Panc1 (cell line): ENCODE measurements around the gene PRRX2. TPM values are rescaled to one million over a fixed set of nuclear protein-coding genes. Genes with fewer than 3 reads are reported as not detected.

ENCODE experiments used
- ATAC-seq: fragments of 200-7000 bp; cut with Tn5 transposase; 2 replicates; pipeline ENCODE4 v1.9.1; 2020; ENCODE audit warnings: mild to moderate bottlenecking, moderate library complexity
- BruUV-seq: library from RNA; stranded (reverse); fragments of 400-500 nt; replicated peaks from 2 replicates; lab custom pipeline; 2021; lab: Mats Ljungman, UMichigan
- CTCF ChIA-PET: fragments of 300-600 bp; sonication (Branson Sonifier 250); formaldehyde crosslinking; loops from one replicate; lab custom pipeline; 2022; ENCODE audit warnings: antibody characterized with exemption; lab: Charles Lee
- POLR2A ChIA-PET: fragments of 300-600 bp; sonication (Branson Sonifier 250); formaldehyde crosslinking; loops from one replicate; lab custom pipeline; 2022; ENCODE audit warnings: antibody characterized with exemption; lab: Charles Lee
- DNase-seq: peaks from one replicate; pipeline ENCODE4 v3.0.0-alpha.2; 2010; ENCODE audit warnings: low read depth, low spot score
- H3K27ac ChIP-seq: 2 replicates; pipeline ENCODE4 v1.5.1; 2011; ENCODE audit warnings: mild to moderate bottlenecking, low read length, inconsistent platforms
- H3K27me3 ChIP-seq: fragments of 200-500 bp; sonication (Bioruptor generic); 2 replicates; pipeline ENCODE4 v1.6.0; 2014; ENCODE audit warnings: low read length, inconsistent platforms; ENCODE audit not compliant: control insufficient read depth, insufficient read depth
- H3K36me3 ChIP-seq: fragments of 200-500 bp; sonication (Bioruptor generic); 2 replicates; pipeline ENCODE4 v1.5.1; 2014; ENCODE audit warnings: inconsistent platforms, mild to moderate bottlenecking, low read length, moderate library complexity; ENCODE audit not compliant: control insufficient read depth, insufficient read depth
- H3K4me1 ChIP-seq: 2 replicates; pipeline ENCODE4 v1.5.1; 2011; ENCODE audit warnings: inconsistent platforms, mild to moderate bottlenecking, low read length, moderate library complexity; ENCODE audit not compliant: control insufficient read depth, insufficient read depth
- H3K4me3 ChIP-seq, 2 experiments: 2 replicates each; pipeline ENCODE4 v1.5.1; 2011 to 2012; ENCODE audit warnings: low read depth in 2 of 2, low read length in 2 of 2, mild to moderate bottlenecking in 2 of 2, inconsistent platforms in 1 of 2, moderate library complexity in 1 of 2
- H3K9me3 ChIP-seq: fragments of 200-500 bp; sonication (Bioruptor generic); 2 replicates; pipeline ENCODE4 v1.5.1; 2014; ENCODE audit warnings: low read depth, mild to moderate bottlenecking, inconsistent platforms, low read length, moderate library complexity; ENCODE audit not compliant: control insufficient read depth, insufficient read depth
- CTCF ChIP-seq: fragments of 450-650 bp; IDR thresholded peaks from 2 replicates; pipeline ENCODE4 v1.5.1; 2017; ENCODE audit warnings: mild to moderate bottlenecking
- POLR2AphosphoS5 ChIP-seq: IDR thresholded peaks from 2 replicates; pipeline ENCODE4 v1.6.1; 2012; ENCODE audit warnings: mild to moderate bottlenecking, low read depth, low read length, moderate library complexity
- REST ChIP-seq, 2 experiments: IDR thresholded peaks; 2 replicates each; pipeline ENCODE4 v1.6.1; 2011 to 2012; ENCODE audit warnings: low read depth in 2 of 2, control low read depth in 1 of 2, low read length in 1 of 2, mild to moderate bottlenecking in 1 of 2, moderate library complexity in 1 of 2; ENCODE audit not compliant: insufficient read depth in 1 of 2
- SIN3A ChIP-seq: IDR thresholded peaks from 2 replicates; pipeline ENCODE4 v1.6.1; 2012; ENCODE audit warnings: low read depth, mild to moderate bottlenecking, low read length, moderate library complexity, borderline replicate concordance; ENCODE audit not compliant: insufficient read depth
- TCF7L2 ChIP-seq: IDR thresholded peaks from 2 replicates; pipeline ENCODE4 v1.6.1; 2011; ENCODE audit warnings: mild to moderate bottlenecking, low read depth, low read length, inconsistent platforms
- in situ Hi-C: cut with HindIII; loops from 2 replicates; pipeline ENCODE4 v1.10.0; 2016; ENCODE audit warnings: low sequenced_read_pairs, low pct_unique_long_range_greater_than_20kb
- intact Hi-C: fragments of 100-400 bp; cut with micrococcal nuclease; formaldehyde crosslinking; loops from one replicate; pipeline ENCODE4 v1.10.0; 2022; ENCODE audit not compliant: unreplicated experiment
- total RNA-seq: library from RNA; stranded (reverse); gene quantifications from one replicate; pipeline ENCODE4 v1.2.1, GENCODE V29; 2021; ENCODE audit not compliant: unreplicated experiment

The PRRX2 gene
- total RNA-seq, 1 experiment from 2014 or later: 6.3 TPM

GRCh38 chr9:129675620-129676019 lies 10.2 kb downstream of the PRRX2 start:
- Histone ChIP-seq H3K4me3 (no peak overlapping the region), H3K4me1 (no peaks in the 10 kb centered on the region), H3K27me3 (no peaks in the 10 kb centered on the region), H3K9me3 (no peaks in the 10 kb centered on the region), H3K36me3 (no peaks in the 10 kb centered on the region), H3K27ac (no peak overlapping the region)
- in situ Hi-C loops: no loop called here
- intact Hi-C loops: no loop called here
- BruUV-seq: no TSS peak
- TF ChIP-seq CTCF (no peak), POLR2AphosphoS5 (no peak), SIN3A (no peak), TCF7L2 (no peak), REST (IDR thresholded peaks at IDR 0.05; ENCODE audit: insufficient read depth in 1 of 2, low read depth in 2 of 2, low read length in 1 of 2) (no peak)
- DNase-seq (no peak), ATAC-seq (no peak)
- ChIA-PET CTCF (no interaction called here), POLR2A (interaction anchor here (0.5 kb wide), 1 partner anchor 54 kb away, joined by 5 read pairs; no protein-coding TSS in a partner anchor)

GRCh38 chr9:129676287-129676686 lies 10.8 kb downstream of the PRRX2 start:
- DNase-seq (no peak), ATAC-seq (no peak)
- BruUV-seq: no TSS peak
- in situ Hi-C loops (no loop called here), intact Hi-C loops (no loop called here)
- ChIA-PET POLR2A (interaction anchor here (0.5 kb wide), 1 partner anchor 53 kb away, joined by 5 read pairs; no protein-coding TSS in a partner anchor), CTCF (no interaction called here)
- H3K27ac ChIP-seq: no peak overlapping the region
- H3K27me3 ChIP-seq: no peaks in the 10 kb centered on the region
- TF ChIP-seq POLR2AphosphoS5: no peak
- TF ChIP-seq TCF7L2: no peak
- no peak for TF ChIP-seq CTCF
- TF ChIP-seq REST (IDR thresholded peaks at IDR 0.05; ENCODE audit: insufficient read depth in 1 of 2, low read depth in 2 of 2, low read length in 1 of 2): no peak
- no peak for TF ChIP-seq SIN3A
- H3K4me3 ChIP-seq: no peak overlapping the region
- H3K36me3 ChIP-seq: no peaks in the 10 kb centered on the region
- H3K9me3 ChIP-seq: no peaks in the 10 kb centered on the region
- H3K4me1 ChIP-seq: no peaks in the 10 kb centered on the region
